Fibroblast of the aortic adventitia (primary cell): ENCODE data around the gene ST8SIA6. TPM values are rescaled to one million over a fixed set of nuclear protein-coding genes. Genes with fewer than 3 reads are reported as not detected.

ENCODE experiments used
- DNase-seq: peaks from one replicate; pipeline ENCODE4 v3.0.0-alpha.2; 2010; ENCODE audit warnings: low read depth
- H3K4me3 ChIP-seq: 2 replicates; pipeline ENCODE4 v1.5.1; 2011; ENCODE audit warnings: low read depth, mild to moderate bottlenecking, control low read depth, low read length, moderate library complexity
- CTCF ChIP-seq: IDR thresholded peaks from 2 replicates; pipeline ENCODE4 v1.5.1; 2011; ENCODE audit warnings: mild to moderate bottlenecking, low read length, control low read depth, inconsistent platforms; ENCODE audit not compliant: insufficient read depth
- total RNA-seq: library from RNA; depleted of rRNA; stranded (reverse); fragments of >200 nt; gene quantifications from 2 replicates; pipeline ENCODE4 v1.2.3, GENCODE V29; 2012; ENCODE audit warnings: low replicate concordance

ST8SIA6 gene
- total RNA-seq, 1 donor: 0.09 TPM

GRCh38 chr10:17427666-17428350 is 26.6 kb downstream of the ST8SIA6 start:
- DNase-seq: no peak
- TF ChIP-seq CTCF: no peak
- no peak overlapping the region for H3K4me3 ChIP-seq

GRCh38 chr10:17427201-17427600 is 27.2 kb downstream of the ST8SIA6 start:
- TF ChIP-seq CTCF: no peak
- no peak overlapping the region for H3K4me3 ChIP-seq
- DNase-seq: no peak

- no peak for DNase-seq
- no peak for TF ChIP-seq CTCF
Observed at GRCh38 chr10:17426263-17426750, 28.1 kb downstream of the ST8SIA6 start.

GRCh38 chr10:17425584-17426262 is 28.7 kb downstream of the ST8SIA6 start:
- TF ChIP-seq CTCF: no peak
- H3K4me3 ChIP-seq: no peak overlapping the region
- DNase-seq: no peak

More at GRCh38 chr10:17426263-17426750, 28.1 kb downstream of the ST8SIA6 start:
- no peak overlapping the region for H3K4me3 ChIP-seq

- no peak for DNase-seq
Observed at GRCh38 chr10:17423632-17424186, 30.7 kb downstream of the ST8SIA6 start.

GRCh38 chr10:17422931-17423330 is 31.5 kb downstream of the ST8SIA6 start:
- TF ChIP-seq CTCF: no peak
- DNase-seq: no peak
- H3K4me3 ChIP-seq: no peak overlapping the region

More at GRCh38 chr10:17423632-17424186, 30.7 kb downstream of the ST8SIA6 start:
- no peak overlapping the region for H3K4me3 ChIP-seq
- no peak for TF ChIP-seq CTCF
